Breast epithelium (tissue), 3 donors: ENCODE results near the gene FKBP4.

Source experiments
- POLR2A ChIP-seq: fragments of 450-650 bp; IDR thresholded peaks from one replicate; pipeline ENCODE4 v1.6.1; 2016; ENCODE audit warnings: antibody characterized with exemption, mild to moderate bottlenecking, moderate library complexity
- POLR2AphosphoS5 ChIP-seq, 3 donors: sonication (generic); formaldehyde crosslinking; IDR thresholded peaks; one replicate each; pipeline ENCODE4 v1.6.1; 2017; ENCODE audit warnings: antibody characterized with exemption in 3 of 3
- TF ChIP-seq, protein P1 (sequence below), 3 donors: fragments of 450-650 bp; IDR thresholded peaks; one replicate each; pipeline ENCODE4 v1.5.1; 2016 to 2017; ENCODE audit warnings: antibody characterized with exemption in 3 of 3, mild to moderate bottlenecking in 3 of 3, moderate library complexity in 3 of 3

DNA sequence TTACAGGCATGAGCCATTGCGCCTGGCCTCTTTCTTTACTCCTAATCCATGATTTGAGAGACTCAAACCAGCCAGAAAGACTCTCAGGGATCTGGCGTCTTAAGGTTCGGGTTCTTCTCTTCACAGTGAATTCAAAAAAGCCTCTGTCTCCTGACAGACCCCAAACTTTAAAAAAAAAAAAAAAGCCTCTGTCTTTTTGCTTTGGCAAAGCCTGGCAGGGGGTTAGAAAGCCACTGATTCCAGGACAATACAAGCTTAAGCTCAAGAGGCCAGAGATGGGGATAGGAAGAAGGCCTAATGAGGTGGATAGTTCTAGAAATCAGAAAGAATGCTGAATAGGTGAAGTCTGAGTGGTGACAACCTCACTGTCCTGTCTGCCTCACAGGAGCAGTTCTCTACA is 31.3 kb downstream of the FKBP4 start:
- TF ChIP-seq POLR2A (no peak), POLR2AphosphoS5 (IDR thresholded peaks at IDR 0.05) (no peak)
- TF ChIP-seq, protein P1, sequence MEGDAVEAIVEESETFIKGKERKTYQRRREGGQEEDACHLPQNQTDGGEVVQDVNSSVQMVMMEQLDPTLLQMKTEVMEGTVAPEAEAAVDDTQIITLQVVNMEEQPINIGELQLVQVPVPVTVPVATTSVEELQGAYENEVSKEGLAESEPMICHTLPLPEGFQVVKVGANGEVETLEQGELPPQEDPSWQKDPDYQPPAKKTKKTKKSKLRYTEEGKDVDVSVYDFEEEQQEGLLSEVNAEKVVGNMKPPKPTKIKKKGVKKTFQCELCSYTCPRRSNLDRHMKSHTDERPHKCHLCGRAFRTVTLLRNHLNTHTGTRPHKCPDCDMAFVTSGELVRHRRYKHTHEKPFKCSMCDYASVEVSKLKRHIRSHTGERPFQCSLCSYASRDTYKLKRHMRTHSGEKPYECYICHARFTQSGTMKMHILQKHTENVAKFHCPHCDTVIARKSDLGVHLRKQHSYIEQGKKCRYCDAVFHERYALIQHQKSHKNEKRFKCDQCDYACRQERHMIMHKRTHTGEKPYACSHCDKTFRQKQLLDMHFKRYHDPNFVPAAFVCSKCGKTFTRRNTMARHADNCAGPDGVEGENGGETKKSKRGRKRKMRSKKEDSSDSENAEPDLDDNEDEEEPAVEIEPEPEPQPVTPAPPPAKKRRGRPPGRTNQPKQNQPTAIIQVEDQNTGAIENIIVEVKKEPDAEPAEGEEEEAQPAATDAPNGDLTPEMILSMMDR (IDR thresholded peaks at IDR 0.05), result no peak
